Right renal pelvis (tissue), 4 donors: ENCODE data around the gene ARHGAP45. TPM values are rescaled to one million over a fixed set of nuclear protein-coding genes. Genes with fewer than 3 reads are reported as not detected.
"Not testable (repeated sequence)": the region's sequence is repeated elsewhere in the genome, so short reads cannot be mapped to it uniquely, and the experiment has no call there.

Experiments
- DNase-seq, 4 donors: peaks; one replicate each; pipeline ENCODE4 v3.0.0-alpha.2; 2013; ENCODE audit warnings: low read depth in 4 of 4, low spot score in 3 of 4, missing footprints in 1 of 4
- polyA plus RNA-seq, 4 donors: library from polyadenylated mRNA; unstranded; fragments of 120-200 nt; gene quantifications; one replicate each; pipeline ENCODE4 v1.2.1, GENCODE V29; 2013; ENCODE audit not compliant: insufficient read length in 4 of 4

Gene ARHGAP45
- polyA plus RNA-seq, 4 donors = 9.3 to 12.8 (median 9.7) TPM

GRCh38 chr19:1129084-1129483, 62.1 kb downstream of the ARHGAP45 start:
- DNase-seq = not testable (repeated sequence)

- DNase-seq = no peak
Measured at GRCh38 chr19:1129535-1129934, 62.6 kb downstream of the ARHGAP45 start.

DNA sequence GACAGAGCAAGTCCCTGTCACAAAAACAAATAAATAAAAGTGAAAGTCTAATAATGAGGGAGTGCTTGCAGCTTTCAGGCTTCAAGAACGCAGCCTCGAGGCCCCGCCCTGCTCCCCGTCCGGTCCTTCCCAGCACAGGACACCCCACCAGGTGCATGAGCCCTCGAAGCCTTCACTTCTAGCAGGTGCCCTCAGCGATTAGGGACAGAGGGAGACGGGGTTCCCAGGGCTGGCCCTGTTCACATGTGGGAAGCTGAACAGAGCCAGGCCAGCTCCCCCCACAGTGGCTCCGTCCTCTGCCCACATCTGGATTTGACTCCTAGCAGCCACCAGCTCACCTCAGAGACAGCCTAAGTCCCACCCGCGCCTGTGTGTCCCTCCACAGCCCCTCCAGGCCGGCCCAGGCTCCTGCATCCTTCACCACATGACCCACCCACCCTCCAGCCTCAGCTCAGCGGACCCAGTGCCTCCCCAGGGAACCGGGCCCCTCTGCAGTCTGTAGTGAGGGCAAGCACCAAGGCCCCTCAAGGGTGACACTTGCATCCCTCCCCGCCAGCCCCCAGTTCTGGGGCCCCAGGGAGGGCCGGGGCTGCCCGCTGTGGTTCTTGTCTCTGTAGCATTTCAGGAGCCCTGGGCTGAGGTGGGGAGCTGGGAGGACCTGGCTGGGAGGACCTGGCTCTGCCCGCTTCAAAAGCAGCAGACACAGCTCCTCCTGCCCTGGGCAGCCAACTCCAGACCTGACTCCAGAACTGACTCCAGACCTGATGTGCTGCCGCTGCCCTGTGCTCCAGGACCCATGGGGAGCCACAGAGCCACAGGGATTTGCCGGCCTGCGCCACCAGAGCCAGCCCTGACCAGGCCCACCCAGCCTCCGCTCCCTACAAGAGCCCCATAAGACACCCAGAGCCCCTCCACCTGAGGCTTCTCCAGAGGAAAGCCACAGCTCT, 64.1 kb downstream of the ARHGAP45 start:
- DNase-seq = no peak

DNA sequence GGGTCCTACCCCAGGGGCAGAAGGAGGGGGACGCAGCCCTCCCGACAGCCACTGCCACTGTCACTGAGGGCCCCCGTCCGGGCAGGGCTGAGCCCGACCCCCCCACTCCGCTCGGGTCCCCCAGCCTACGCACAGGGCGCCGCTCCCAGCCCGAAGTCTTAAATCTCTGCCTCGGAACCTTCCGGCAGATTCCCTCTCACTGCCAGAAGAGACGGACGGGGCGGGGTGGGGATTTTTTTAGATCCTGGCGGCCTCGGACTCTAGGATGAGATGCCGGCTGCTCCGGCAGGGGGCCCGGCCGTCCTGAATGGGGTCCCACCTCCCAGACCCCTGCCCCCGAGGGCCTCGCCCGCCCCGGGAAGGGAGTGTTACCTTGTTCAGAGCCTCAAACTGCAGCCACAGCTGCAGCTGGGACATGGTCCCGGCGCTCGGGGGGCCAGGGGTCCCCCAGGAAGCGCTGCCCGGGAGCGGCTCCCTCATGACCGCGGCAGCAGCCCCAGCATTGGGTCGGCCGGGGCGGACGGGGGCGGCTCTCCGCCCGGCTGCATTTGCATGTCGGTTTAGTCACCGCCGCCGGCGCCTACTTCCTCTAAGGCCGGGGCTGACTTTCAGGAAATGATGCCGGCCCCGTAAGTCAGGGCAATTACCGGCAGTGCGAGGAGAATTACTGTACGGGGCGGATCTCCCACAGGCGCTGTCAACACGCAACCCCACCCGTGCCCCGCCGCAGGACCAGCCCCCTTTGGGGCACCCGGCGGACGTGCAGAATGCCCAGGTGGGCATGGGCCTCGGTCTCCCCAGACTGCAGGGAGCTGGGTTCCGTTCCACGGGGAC, 65.0 kb downstream of the ARHGAP45 start:
- DNase-seq = peak in 1 of 4 donors; percentile 58

DNA sequence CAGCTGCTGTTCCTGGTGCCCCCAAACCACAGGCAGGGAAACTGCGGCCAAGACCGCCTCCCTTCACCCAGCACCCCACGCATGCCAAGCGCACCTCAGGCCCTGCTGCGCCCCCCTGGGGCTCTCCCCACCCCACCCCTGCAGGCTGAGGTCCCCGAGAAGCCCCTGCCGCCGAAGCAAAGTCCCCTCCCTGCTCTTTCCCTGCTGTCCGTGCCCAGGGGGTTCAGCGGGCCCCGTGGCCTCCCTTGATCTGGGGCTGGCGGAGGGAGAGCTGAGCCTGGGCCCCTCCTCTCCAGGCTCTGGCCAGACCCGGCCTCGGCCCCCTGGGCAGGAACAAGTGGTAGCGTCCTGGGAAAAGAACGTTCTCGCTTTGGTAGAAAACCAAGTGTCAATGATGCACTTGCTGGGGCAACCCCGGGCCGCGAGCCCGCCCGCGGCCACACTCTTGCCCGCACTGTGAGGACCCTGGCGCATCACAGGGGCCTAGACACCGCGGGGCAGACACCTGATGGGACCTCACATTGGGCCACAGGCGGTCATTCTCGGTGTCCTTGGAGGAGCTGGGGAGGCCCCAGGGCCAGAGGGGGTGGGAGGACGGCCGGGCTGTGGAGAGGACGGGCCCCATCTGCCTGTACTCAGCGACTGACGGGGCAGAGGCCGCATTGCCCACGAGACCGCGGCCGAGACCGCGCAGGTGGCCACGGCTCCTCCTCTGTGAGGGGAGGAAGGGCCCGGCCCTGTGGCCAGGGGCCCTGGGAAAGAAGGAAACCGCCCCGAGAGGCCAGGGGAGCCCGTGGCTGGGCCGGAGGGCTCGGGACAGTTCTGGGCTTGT, 65.8 kb downstream of the ARHGAP45 start:
- no peak for DNase-seq

GRCh38 chr19:1133471-1133929, 66.5 kb downstream of the ARHGAP45 start:
- no peak for DNase-seq

DNA sequence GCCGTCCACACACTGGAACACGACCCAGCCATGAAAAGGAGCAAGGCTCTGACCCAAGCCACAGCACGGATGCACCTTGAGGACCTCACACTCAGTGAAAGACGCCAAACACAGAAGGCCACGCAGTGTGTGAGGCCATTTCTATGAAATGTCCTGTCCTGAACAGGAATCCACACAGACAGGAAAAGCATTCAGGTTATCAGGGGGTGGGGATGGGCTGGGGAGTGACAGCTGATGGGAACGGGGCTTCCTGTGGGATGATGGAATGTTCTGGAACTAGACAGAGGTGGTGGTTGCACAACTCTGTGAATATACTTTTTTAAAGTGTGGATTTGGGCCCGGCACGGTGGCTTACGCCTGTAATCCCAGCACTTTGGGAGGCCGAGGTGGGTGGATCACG, 67.5 kb downstream of the ARHGAP45 start:
- DNase-seq = no peak

- DNase-seq = no peak
Measured at GRCh38 chr19:1135454-1135853, 68.5 kb downstream of the ARHGAP45 start.

GRCh38 chr19:1136201-1136600, 69.2 kb downstream of the ARHGAP45 start:
- DNase-seq = no peak

Other genes starting within 250 kb of the ARHGAP45 start
- gene PLPPR3, start 245.2 kb upstream of the ARHGAP45 start, polyA plus RNA-seq = 10 to 100 TPM in 3 of 4 donors, 1 to 10 TPM in 1; 8.6 to 19.1 (median 13.6) TPM
- gene AZU1, start 239.3 kb upstream of the ARHGAP45 start, polyA plus RNA-seq = 1 to 10 TPM in 2 of 4 donors, under 1 TPM in 2; 0.76 to 2.4 (median 1.2) TPM
- gene PRTN3, start 226.2 kb upstream of the ARHGAP45 start, polyA plus RNA-seq = 1 to 10 TPM in 2 of 4 donors, under 1 TPM in 2; 0.50 to 1.6 (median 1.2) TPM
- under 1 TPM in 3 of 4 donors, not detected in 1; 0.18 to 0.96 (median 0.64) TPM for gene ELANE, start 214.9 kb upstream of the ARHGAP45 start, polyA plus RNA-seq
- gene CFD, start 207.5 kb upstream of the ARHGAP45 start, polyA plus RNA-seq = 1 to 10 TPM; 2.1 to 5.7 (median 2.6) TPM
- gene MED16, start 174.0 kb upstream of the ARHGAP45 start, polyA plus RNA-seq = 10 to 100 TPM; 57.1 to 70.8 (median 60.7) TPM
- gene RNU6-9, start 173.7 kb upstream of the ARHGAP45 start, polyA plus RNA-seq = not detected
- 10 to 100 TPM; 44.0 to 61.4 (median 46.7) TPM for gene R3HDM4, start 153.9 kb upstream of the ARHGAP45 start, polyA plus RNA-seq
- gene KISS1R, start 149.8 kb upstream of the ARHGAP45 start, polyA plus RNA-seq = 1 to 10 TPM in 1 of 4 donors, under 1 TPM in 3; 0.38 to 1.6 (median 0.61) TPM
- 10 to 100 TPM; 19.4 to 27.4 (median 22.9) TPM for gene ARID3A, start 141.1 kb upstream of the ARHGAP45 start, polyA plus RNA-seq
- gene WDR18, start 82.8 kb upstream of the ARHGAP45 start, polyA plus RNA-seq = 10 to 100 TPM; 33.6 to 78.8 (median 37.7) TPM
- 1 to 10 TPM in 1 of 4 donors, under 1 TPM in 3; 0.44 to 1.3 (median 0.55) TPM for gene GRIN3B, start 66.7 kb upstream of the ARHGAP45 start, polyA plus RNA-seq
- gene TMEM259, start 46.0 kb upstream of the ARHGAP45 start, polyA plus RNA-seq = 100 to 1,000 TPM in 2 of 4 donors, 10 to 100 TPM in 2; 98.1 to 152 (median 101) TPM
- gene RNU6-2, start 45.6 kb upstream of the ARHGAP45 start, polyA plus RNA-seq = not detected
- gene CNN2, start 40.6 kb upstream of the ARHGAP45 start, polyA plus RNA-seq = 100 to 1,000 TPM; 161 to 205 (median 176) TPM
- 1 to 10 TPM; 6.2 to 8.9 (median 7.6) TPM for gene ABCA7, start 27.1 kb upstream of the ARHGAP45 start, polyA plus RNA-seq
- 100 to 1,000 TPM; 134 to 181 (median 142) TPM for gene POLR2E, start 28.2 kb downstream of the ARHGAP45 start, polyA plus RNA-seq
- 100 to 1,000 TPM; 242 to 321 (median 252) TPM for gene GPX4, start 36.8 kb downstream of the ARHGAP45 start, polyA plus RNA-seq
- gene SBNO2, start 107.1 kb downstream of the ARHGAP45 start, polyA plus RNA-seq = 10 to 100 TPM; 11.8 to 23.5 (median 14.0) TPM
- 10 to 100 TPM; 50.1 to 65.9 (median 53.3) TPM for gene STK11, start 138.6 kb downstream of the ARHGAP45 start, polyA plus RNA-seq
- gene CBARP, start 170.8 kb downstream of the ARHGAP45 start, polyA plus RNA-seq = 1 to 10 TPM; 1.6 to 5.3 (median 1.7) TPM
- 100 to 1,000 TPM in 2 of 4 donors, 10 to 100 TPM in 2; 85.5 to 156 (median 99.3) TPM for gene ATP5F1D, start 174.6 kb downstream of the ARHGAP45 start, polyA plus RNA-seq
- gene MIDN, start 181.4 kb downstream of the ARHGAP45 start, polyA plus RNA-seq = 10 to 100 TPM; 50.1 to 66.0 (median 52.7) TPM
- 100 to 1,000 TPM; 713 to 749 (median 717) TPM for gene CIRBP, start 202.2 kb downstream of the ARHGAP45 start, polyA plus RNA-seq
- 10 to 100 TPM; 18.7 to 30.6 (median 19.8) TPM for gene FAM174C, start 208.4 kb downstream of the ARHGAP45 start, polyA plus RNA-seq
- 1 to 10 TPM; 1.6 to 4.0 (median 2.1) TPM for gene EFNA2, start 218.7 kb downstream of the ARHGAP45 start, polyA plus RNA-seq